Ecto neural progenitor cell (in vitro differentiated cells): ENCODE data around the gene HTR2A.
"Not testable (repeated sequence)": the region's sequence is repeated elsewhere in the genome, so short reads cannot be mapped to it uniquely, and the experiment has no call there.

Experiments used
- DNase-seq: peaks from one replicate; pipeline ENCODE4 v3.0.0-alpha.2; 2018; ENCODE audit warnings: low spot score

HTR2A gene

DNA sequence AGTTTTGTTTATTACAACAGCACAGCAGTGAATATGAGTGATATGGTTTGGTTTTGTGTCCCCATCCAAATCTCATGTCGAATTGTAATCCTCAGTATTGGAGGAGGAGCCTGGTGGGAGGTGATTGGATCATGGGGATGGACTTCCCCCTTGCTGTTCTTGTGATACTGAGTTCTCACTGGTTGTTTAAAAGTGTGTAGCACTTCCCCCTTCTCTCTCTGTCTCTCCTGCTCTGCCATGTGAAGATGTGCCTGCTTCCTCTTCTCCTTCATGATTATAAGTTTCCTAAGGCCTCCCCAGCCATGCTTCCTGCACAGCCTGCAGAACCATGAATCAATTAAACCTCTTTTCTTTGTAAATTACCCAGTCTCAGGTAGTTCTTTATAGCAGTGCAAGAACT is 91.9 kb downstream of the HTR2A start:
- not testable (repeated sequence) for DNase-seq

DNA sequence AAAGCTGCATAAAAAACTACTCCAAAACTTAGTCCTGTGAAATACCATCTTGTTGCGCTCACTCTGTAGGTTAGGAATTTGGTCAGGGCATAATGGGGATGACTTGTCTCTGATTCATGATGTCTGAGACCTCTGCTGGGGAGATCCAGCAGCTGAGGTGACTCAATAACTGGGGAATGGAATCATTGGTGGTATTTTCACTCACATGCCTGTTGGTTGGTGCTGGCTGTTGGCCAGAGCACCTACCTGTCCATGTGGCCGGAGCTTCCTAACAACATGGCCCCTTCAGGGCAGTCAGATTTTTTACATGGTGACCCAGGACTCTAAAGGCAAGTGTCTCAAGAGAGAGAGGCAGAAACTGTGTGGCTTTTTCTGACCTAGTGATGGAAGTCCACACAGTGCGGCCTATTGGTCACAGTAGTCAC is 92.5 kb downstream of the HTR2A start:
- DNase-seq = no peak

DNA sequence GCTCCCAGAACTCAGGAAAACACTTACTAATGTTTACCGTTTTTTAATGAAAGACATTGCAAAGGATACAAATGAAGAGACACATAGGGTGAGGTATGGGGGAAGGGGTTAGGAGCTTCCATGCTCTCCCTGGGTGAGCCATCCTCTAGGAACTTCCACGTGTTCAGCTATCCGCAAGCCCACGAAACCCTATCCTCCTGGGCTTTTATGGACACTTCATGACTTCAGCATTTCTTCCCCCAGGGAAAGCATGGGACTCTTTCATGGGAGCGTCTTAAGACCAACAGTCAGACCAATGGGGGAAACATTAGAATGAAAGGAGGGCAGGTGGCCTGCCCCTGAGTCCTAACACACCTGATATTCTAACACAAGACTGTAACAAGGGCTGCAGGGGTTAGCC is 93.3 kb downstream of the HTR2A start:
- DNase-seq = no peak

DNA sequence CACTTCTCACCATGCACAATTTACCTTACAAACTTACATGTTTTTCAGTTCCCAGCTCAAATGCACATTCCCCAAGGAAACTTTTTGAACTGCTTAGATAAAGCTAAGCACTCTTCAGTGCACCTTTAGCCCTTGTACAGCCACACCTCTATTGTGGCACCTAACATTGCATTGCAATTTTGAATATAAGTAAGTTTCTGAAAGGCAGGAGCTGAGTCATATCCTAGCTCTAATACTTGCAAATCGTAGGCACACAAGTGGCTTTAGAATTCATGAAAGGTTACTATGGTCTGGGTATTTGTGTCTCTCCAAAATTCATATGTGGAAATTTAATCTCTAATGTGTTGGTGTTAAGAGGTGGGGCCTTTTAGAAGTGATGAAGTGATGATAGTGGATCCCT is 95.0 kb downstream of the HTR2A start:
- DNase-seq = no peak

DNA sequence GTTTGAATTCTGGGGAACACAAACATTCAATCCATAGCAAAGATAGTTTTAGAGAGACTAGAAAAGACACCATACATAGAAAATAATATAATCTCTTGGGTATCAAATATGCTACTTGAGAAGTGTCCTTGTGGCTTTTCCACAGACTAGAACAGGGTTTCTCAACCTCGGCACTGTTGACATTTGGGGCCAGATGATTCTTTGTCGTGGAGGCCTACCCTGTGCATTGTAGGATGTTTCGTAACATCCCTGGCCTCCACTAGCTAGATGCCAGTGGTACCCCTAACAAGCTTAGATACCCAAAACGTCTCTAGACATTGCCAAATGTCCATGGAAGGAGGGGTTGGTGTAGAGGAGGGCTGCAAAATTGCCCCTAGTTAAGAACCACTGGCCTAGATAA is 97.7 kb downstream of the HTR2A start:
- no peak for DNase-seq

DNA sequence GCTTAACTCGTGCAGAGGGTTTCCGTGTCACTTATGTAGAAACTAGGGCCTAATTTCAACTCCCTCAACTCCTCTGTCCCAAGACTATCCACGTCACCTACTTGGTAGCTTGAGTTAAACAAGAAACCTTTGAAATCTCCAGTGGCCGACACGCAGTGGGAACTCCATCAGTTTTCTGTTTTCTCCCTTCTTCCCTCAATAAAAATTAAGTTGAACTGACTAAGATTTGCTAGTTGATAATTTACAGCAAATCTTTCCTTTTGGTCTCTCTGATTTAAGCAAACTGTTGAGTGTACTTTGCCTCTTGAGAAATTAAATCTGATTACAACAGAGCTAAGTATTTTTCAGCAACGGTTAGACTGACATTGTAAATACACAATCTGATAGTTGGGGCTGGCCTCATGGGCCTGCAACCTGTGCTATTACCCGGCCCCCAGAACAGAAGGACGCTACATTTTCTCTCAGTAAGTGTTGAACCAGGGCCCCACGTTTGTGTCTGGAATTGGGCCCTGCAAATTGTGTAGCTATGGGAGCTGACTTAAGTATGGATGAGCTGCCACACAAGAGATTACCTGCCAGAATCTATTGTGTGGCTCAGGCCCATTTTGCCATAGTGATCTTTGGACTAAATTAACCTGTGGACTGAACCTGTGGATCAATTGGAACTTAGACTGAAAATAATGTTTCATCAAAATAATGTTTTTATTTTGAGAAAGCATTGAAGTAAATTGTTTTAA is 99.2 kb downstream of the HTR2A start:
- no peak for DNase-seq

DNA sequence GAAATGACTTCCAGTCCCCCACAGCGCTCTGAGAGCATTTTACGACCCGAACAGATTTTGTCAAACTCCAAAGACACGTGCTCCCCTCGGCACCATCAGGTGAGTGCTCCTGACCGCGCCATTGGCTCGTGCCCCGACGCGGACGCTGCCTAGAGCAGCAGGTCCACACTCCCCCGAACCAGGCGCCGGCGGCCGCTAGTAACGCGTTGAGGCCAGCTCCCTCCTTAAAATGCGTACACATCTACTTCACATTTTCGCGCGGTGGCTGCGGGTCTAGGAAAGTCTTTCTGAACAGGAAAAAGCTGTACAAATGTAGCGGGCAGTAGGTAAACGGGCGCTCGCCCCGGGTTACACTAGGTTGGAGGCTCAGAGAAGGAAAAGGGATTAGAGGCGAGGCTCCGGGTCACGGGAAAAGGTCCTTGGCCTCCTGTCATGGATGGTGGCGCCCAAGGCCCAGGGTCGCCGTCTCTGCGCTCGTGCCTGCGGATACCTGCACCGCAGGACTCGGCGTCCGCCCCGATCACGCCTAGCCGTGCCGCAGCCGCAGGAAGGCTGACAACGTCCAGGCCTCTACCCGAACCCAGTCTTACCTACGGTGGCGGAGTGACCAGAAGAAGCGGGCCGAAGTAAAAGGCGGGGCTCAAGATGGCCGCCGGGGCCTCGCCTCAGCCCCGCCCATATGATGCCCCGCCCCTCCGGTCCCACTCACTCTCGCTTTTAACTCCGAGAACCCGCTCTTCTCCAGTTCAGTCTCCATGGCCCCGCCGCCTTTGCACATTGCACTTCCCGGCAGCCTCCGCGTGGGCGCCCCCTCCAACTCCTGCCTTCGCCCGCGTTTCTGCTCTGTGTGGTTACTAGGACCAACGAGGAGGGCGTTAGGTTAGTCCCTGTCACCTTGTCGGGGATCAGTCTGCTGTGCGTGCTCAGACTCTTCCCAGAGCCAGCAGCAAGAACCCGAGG is 100.1 kb downstream of the HTR2A start, which contains the start of gene ESD:
Gene ESD (minus strand): TSS at position 647 of the 960 bp plus-strand sequence. CDS start 5,748 bp downstream, outside the sequence.
- DNase-seq = peak; percentile 92

DNA sequence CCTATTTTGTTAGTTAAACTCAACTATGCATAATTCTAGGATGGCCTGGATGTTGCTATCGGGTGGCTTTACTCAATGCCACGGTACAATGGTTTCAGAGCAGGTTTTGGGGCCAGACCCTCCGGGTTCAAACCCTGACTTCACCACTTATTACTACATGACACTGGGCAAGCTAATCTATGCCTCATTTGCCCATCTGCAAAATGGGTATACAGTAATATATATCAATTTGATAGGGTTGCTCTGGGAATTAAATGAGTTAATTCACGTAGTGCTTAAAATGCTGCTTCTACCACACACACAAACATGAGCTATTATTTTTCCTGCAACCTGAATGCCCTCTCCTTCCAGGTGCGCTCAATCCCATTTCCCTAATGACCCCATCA is 100.7 kb downstream of the HTR2A start:
- DNase-seq = no peak

DNA sequence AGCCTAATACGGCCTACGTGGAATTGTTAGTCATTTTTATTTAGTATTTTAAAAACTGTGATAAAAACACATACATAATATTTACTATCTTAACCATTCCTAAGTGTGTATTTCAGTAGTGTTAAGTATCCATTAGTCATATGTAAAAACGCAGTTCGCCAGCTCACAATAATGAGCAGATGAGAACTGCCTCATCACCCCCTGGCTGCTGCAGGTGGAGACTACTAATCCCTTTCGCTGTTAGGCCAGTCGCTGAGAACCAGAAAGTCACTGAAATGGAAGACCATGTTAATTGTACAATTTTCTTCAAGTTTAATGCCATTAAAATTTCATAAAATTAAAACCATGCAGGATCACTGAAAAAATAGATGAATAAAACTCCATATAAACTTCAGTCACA is 101.5 kb downstream of the HTR2A start:
- DNase-seq = no peak

DNA sequence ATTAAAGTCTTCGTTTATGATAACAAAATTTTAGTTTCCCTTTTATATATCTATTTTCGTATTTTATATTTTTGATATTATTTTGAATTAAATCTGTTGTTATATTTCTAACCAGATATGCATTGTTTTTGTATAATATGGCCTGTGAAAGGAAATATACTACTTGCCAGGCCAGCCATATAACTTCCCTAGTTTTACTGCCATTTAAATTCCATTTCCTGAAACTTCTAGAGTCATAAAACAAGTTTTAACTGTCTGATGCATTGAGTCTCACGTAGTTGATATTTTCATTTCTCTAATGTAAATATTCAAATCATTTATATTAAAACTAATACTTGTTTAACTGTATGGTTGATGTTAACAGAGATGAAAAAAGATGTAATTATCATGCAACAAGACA is 113.3 kb downstream of the HTR2A start:
- no peak for DNase-seq

DNA sequence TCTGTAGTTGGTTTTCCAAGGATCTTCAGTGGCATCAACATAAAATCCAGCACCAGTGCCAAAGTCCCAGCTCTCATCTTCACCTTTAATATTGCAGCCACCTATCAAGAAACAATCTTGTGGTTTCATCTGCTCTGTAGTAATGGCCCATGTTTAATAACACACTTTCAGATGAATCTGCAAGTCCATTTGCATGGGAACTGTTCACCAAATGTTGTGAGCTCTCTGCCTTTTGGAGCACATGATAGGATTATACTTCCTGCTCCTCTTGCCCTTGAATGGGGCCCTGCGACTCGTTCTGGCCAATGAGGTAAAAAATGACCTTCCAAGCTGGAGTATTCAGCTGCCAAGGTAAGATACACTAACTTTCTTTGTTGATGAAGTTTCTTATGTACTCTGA is 114.2 kb downstream of the HTR2A start:
- DNase-seq = no peak

DNA sequence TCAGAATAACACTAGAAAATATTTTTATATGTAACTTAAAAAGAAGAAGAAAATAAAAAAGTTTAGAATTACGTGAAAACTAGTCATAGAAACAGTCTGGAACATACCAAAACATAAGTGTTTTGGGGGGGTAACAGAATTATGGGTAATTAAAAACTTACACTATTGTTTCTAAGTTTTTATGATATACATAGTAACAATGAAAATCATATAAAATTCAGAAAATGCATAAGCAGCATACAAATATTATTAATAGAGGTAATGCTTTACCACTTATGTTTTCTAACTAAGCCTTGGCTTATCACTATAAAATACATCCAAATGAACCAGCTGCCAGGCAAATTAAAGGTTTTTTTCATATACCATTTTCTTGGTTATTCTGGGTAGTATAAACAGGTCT is 114.8 kb downstream of the HTR2A start:
- DNase-seq = no peak
